Loucy (cell line): ENCODE measurements around the gene ZNF611.
"Not testable (repeated sequence)": the region's sequence is repeated elsewhere in the genome, so short reads cannot be mapped to it uniquely, and the experiment has no call there.

Experiments
- EZH2phosphoT487 ChIP-seq: fragments of 200-600 bp; IDR thresholded peaks from 2 replicates; pipeline ENCODE4 v1.6.1; 2018; ENCODE audit warnings: antibody characterized with exemption, mild to moderate bottlenecking, moderate library complexity, borderline replicate concordance
- TF ChIP-seq, protein P1 (sequence below): fragments of 200-600 bp; sonication (generic); conservative IDR thresholded peaks from 2 replicates; pipeline ENCODE4 v1.5.1; 2014; ENCODE audit warnings: mild to moderate bottlenecking, antibody characterized with exemption, low read length

DNA sequence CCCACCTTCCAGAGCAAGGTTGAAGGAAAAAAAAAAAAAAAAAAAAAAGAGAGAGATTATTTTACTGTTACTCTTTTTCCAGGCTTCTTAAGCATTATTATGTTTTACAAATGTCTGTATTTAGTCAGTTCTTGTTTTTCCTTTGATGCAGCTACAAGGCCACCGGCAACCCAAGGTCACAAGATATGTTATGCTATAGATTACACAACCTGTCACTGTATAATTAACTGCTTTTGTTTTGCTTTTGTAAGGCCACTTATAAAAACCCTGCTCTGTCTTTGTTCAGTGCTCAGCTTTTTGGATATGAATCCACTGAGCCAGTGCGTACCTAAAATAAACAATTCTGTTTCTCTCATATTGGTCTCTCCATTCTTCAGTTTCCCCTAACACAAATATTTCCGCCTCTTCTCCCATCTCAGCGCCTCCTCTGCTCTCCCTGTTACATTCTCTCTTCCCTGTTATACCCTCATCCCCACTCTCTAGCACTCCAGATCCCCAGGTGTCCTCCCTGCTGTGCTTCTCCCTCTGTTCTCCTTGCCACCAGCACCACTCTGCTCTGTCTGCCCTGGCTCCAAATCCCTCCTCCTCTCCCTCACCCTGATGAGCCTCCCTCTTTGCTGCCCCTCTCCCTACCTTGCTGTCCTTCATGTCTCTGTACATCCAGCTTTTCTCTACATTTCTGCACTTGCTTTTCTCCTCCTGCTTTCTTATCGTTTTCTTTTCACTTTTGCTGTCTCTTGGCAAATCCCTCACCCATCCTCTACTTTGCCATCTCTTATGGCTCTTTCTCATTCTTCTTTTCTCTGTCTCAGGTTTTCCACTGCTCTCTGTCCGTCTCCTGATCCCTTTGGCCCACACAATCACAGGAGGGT, 45.7 kb downstream of the ZNF611 start:
- TF ChIP-seq, protein P1, sequence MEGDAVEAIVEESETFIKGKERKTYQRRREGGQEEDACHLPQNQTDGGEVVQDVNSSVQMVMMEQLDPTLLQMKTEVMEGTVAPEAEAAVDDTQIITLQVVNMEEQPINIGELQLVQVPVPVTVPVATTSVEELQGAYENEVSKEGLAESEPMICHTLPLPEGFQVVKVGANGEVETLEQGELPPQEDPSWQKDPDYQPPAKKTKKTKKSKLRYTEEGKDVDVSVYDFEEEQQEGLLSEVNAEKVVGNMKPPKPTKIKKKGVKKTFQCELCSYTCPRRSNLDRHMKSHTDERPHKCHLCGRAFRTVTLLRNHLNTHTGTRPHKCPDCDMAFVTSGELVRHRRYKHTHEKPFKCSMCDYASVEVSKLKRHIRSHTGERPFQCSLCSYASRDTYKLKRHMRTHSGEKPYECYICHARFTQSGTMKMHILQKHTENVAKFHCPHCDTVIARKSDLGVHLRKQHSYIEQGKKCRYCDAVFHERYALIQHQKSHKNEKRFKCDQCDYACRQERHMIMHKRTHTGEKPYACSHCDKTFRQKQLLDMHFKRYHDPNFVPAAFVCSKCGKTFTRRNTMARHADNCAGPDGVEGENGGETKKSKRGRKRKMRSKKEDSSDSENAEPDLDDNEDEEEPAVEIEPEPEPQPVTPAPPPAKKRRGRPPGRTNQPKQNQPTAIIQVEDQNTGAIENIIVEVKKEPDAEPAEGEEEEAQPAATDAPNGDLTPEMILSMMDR: not testable (repeated sequence)
- not testable (repeated sequence) for TF ChIP-seq EZH2phosphoT487
